A549 (cell line): ENCODE data around the gene ANKFY1. TPM values are rescaled to one million over a fixed set of nuclear protein-coding genes. Genes with fewer than 3 reads are reported as not detected.

Experiments
- ATAC-seq, 2 experiments: fragments of 200-7000 bp in 1 of 2; fragments of >200 bp in 1 of 2; cut with Nextera tagmentation in 1 of 2; cut with Tn5 transposase in 1 of 2; 3 replicates each; pipeline versions ENCODE4 v1.8.0 to v1.9.1; 2018 to 2020; ENCODE audit warnings: mild to moderate bottlenecking in 1 of 2, moderate library complexity in 1 of 2
- CTCF ChIA-PET: fragments of 300-600 bp; sonication (Branson Sonifier 250); formaldehyde crosslinking; extraction: SDS; loops from one replicate; lab custom pipeline; 2021; ENCODE audit warnings: antibody characterized with exemption, inconsistent platforms; lab: Yijun Ruan, JAX
- POLR2A ChIA-PET: fragments of 350-600 bp; formaldehyde crosslinking; extraction: SDS; loops from one replicate; lab custom pipeline; 2021; ENCODE audit warnings: antibody characterized with exemption, inconsistent platforms; lab: Yijun Ruan, JAX
- DNase-seq, 2 experiments: peaks; one replicate each; pipeline versions ENCODE4 v3.0.0 to v3.0.0-alpha.2; 2011 to 2016; ENCODE audit warnings: low read depth in 1 of 2, low spot score in 1 of 2
- FAIRE-seq: peaks from 2 replicates; lab custom pipeline; 2011; peaks lifted over from hg19 to GRCh38; lab: Jason Lieb, UNC
- H3K27ac ChIP-seq, 2 experiments: fragments of >200 bp; sonication (Bioruptor Twin); formaldehyde crosslinking; 3 replicates each; pipeline ENCODE4 v1.5.1; 2016 to 2017
- H3K4me1 ChIP-seq: fragments of >200 bp; sonication (Bioruptor Twin); formaldehyde crosslinking; 3 replicates; pipeline ENCODE4 v1.6.1; 2016
- H3K4me2 ChIP-seq: fragments of >200 bp; sonication (Bioruptor Twin); formaldehyde crosslinking; 3 replicates; pipeline ENCODE4 v1.6.1; 2016
- H3K4me3 ChIP-seq: fragments of >200 bp; sonication (Bioruptor Twin); formaldehyde crosslinking; 3 replicates; pipeline ENCODE4 v1.5.1; 2016
- H3K9me3 ChIP-seq: fragments of >200 bp; sonication (Bioruptor Twin); formaldehyde crosslinking; 3 replicates; pipeline ENCODE4 v1.6.1; 2016
- CEBPB ChIP-seq, 2 experiments: fragments of >200 bp in 1 of 2; sonication (Bioruptor Twin) in 1 of 2; formaldehyde crosslinking in 1 of 2; IDR thresholded peaks; 2 replicates each; pipeline ENCODE4 v1.6.1; 2012 to 2016
- EHMT2 ChIP-seq: fragments of 200-600 bp; sonication (generic); IDR thresholded peaks from 2 replicates; pipeline ENCODE4 v1.6.1; 2016; ENCODE audit warnings: antibody characterized with exemption, low read depth, mild to moderate bottlenecking, moderate library complexity
- HDAC2 ChIP-seq: fragments of 200-600 bp; sonication (generic); IDR thresholded peaks from 2 replicates; pipeline ENCODE4 v1.6.1; 2016
- HOXA7 ChIP-seq: fragments of 250-450 bp; sonication (Bioruptor Pico); IDR thresholded peaks from 2 replicates; pipeline ENCODE4 v1.5.0; 2020; ENCODE audit warnings: mild to moderate bottlenecking, moderate library complexity
- HOXB13 ChIP-seq: fragments of 250-450 bp; sonication (Bioruptor Pico); IDR thresholded peaks from 2 replicates; pipeline ENCODE4 v1.5.0; 2020; ENCODE audit warnings: low read depth, mild to moderate bottlenecking, moderate library complexity
- JUN ChIP-seq, 2 experiments: fragments of >200 bp; sonication (Bioruptor Twin); formaldehyde crosslinking; IDR thresholded peaks; 2 replicates in 1 of 2; 3 replicates in 1 of 2; pipeline ENCODE4 v1.6.1; 2016 to 2017
- KDM1A ChIP-seq: fragments of 200-600 bp; sonication (generic); IDR thresholded peaks from 2 replicates; pipeline ENCODE4 v1.6.1; 2016; ENCODE audit warnings: low read depth, mild to moderate bottlenecking
- MAZ ChIP-seq: fragments of 150-350 bp; IDR thresholded peaks from 2 replicates; pipeline ENCODE4 v1.6.1; 2014; ENCODE audit warnings: antibody characterized with exemption, low read depth, low read length, borderline replicate concordance
- NR3C1 ChIP-seq: fragments of >200 bp; sonication (Bioruptor Twin); formaldehyde crosslinking; IDR thresholded peaks from 3 replicates; pipeline ENCODE4 v1.6.1; 2017
- PHF8 ChIP-seq: fragments of 200-600 bp; sonication (generic); IDR thresholded peaks from 2 replicates; pipeline ENCODE4 v1.6.1; 2016; ENCODE audit warnings: low read depth, mild to moderate bottlenecking, antibody characterized with exemption, moderate library complexity, borderline replicate concordance
- POLR2A ChIP-seq: IDR thresholded peaks from 2 replicates; pipeline ENCODE4 v1.6.1; 2012; ENCODE audit warnings: mild to moderate bottlenecking, low read length
- POLR2AphosphoS2 ChIP-seq: conservative IDR thresholded peaks from 2 replicates; pipeline ENCODE4 v1.6.1; 2012; ENCODE audit warnings: low read length, improper control_type of control experiment, inconsistent platforms
- RFX5 ChIP-seq: fragments of 450-650 bp; IDR thresholded peaks from 2 replicates; pipeline ENCODE4 v1.7.1; 2014; ENCODE audit warnings: antibody characterized with exemption, mild to moderate bottlenecking, moderate library complexity
- SMC3 ChIP-seq: fragments of >200 bp; sonication (Bioruptor Twin); formaldehyde crosslinking; IDR thresholded peaks from 3 replicates; pipeline ENCODE4 v1.6.1; 2018; ENCODE audit warnings: inconsistent platforms
- WGBS: methylation state at CpG from one replicate; pipeline ENCODE4 v1.1.6; 2017; ENCODE audit errors: missing lambda C conversion rate; 5-methylcytosine and 5-hydroxymethylcytosine counted together
- polyA plus RNA-seq, 4 experiments: library from polyadenylated mRNA; depleted of rRNA in 3 of 4; stranded (reverse); fragments of >200 nt; fragmentation: RNase III in 1 of 4; extraction: RNeasy Plus Mini Kit Qiagen cat#74134 plus additional on column Dnase treatment in 1 of 4; gene quantifications; 2 replicates in 3 of 4; 3 replicates in 1 of 4; pipeline ENCODE4 v1.2.3, GENCODE V29; 2011 to 2017
- TF ChIP-seq, protein P1 (sequence below): fragments of >200 bp; sonication (Bioruptor Twin); formaldehyde crosslinking; IDR thresholded peaks from 3 replicates; pipeline ENCODE4 v1.5.1; 2016
- TF ChIP-seq, protein P2 (sequence below): fragments of >200 bp; sonication (Bioruptor Twin); formaldehyde crosslinking; IDR thresholded peaks from 2 replicates; pipeline ENCODE4 v1.6.1; 2016
- TF ChIP-seq, protein P3 (sequence below): IDR thresholded peaks from 2 replicates; pipeline ENCODE4 v1.6.1; 2012
- TF ChIP-seq, protein P4 (sequence below): fragments of 200-600 bp; sonication (generic); IDR thresholded peaks from 2 replicates; pipeline ENCODE4 v1.6.1; 2016; ENCODE audit warnings: antibody characterized with exemption, mild to moderate bottlenecking, moderate library complexity

Gene ANKFY1
- polyA plus RNA-seq, 2 of the 4 experiments (the other 2 are of a cell fraction) = 28.5 to 51.7 TPM

DNA sequence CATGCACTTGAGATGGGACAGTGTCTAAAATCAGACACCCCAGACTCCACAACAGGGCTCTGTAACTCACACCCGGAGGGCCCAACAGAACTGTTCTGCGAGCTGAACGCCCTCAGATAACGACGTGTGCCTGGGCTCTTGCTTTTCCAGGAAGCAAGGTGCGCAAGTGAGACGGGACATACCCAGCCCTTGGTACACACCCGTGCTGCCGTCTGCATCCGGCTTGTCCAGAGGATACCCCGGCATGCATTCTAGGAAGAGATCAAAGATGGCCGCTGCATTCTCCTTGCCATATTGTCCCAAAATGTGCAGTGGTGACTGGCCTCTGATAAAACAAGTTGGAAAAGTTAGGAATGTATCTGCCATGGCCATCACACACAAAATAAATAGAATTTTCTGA lies 91.4 kb downstream of the ANKFY1 start:
- TF ChIP-seq POLR2AphosphoS2 (no peak), MAZ (no peak), JUN (IDR thresholded peaks at IDR 0.05) (no peak), EHMT2 (no peak), KDM1A (no peak), SMC3 (no peak), POLR2A (no peak), HDAC2 (no peak), CEBPB (IDR thresholded peaks at IDR 0.05) (no peak), HOXA7 (no peak), RFX5 (no peak), NR3C1 (no peak), HOXB13 (CRISPR knock-in tag) (no peak)
- TF ChIP-seq, protein P1, sequence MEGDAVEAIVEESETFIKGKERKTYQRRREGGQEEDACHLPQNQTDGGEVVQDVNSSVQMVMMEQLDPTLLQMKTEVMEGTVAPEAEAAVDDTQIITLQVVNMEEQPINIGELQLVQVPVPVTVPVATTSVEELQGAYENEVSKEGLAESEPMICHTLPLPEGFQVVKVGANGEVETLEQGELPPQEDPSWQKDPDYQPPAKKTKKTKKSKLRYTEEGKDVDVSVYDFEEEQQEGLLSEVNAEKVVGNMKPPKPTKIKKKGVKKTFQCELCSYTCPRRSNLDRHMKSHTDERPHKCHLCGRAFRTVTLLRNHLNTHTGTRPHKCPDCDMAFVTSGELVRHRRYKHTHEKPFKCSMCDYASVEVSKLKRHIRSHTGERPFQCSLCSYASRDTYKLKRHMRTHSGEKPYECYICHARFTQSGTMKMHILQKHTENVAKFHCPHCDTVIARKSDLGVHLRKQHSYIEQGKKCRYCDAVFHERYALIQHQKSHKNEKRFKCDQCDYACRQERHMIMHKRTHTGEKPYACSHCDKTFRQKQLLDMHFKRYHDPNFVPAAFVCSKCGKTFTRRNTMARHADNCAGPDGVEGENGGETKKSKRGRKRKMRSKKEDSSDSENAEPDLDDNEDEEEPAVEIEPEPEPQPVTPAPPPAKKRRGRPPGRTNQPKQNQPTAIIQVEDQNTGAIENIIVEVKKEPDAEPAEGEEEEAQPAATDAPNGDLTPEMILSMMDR = no peak
- TF ChIP-seq, protein P2, sequence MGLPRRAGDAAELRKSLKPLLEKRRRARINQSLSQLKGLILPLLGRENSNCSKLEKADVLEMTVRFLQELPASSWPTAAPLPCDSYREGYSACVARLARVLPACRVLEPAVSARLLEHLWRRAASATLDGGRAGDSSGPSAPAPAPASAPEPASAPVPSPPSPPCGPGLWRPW = no peak
- TF ChIP-seq, protein P3, sequence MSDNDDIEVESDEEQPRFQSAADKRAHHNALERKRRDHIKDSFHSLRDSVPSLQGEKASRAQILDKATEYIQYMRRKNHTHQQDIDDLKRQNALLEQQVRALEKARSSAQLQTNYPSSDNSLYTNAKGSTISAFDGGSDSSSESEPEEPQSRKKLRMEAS = no peak
- TF ChIP-seq, all 56 proteins: peak for 0
- CTCF ChIA-PET = interaction anchor here (7.9 kb wide), 1 partner anchor 10 kb away, joined by 45 read pairs; no protein-coding TSS in a partner anchor
- ATAC-seq (no peak), DNase-seq (no peak), FAIRE-seq (no peak)
- H3K4me3 ChIP-seq = no peak overlapping the region
- POLR2A ChIA-PET = no interaction called here
- 94% methylated on average over 12 of the region's 12 CpGs for WGBS
- no peaks in the 10 kb centered on the region for H3K9me3 ChIP-seq
- no peak overlapping the region for H3K27ac ChIP-seq
- no peak overlapping the region for H3K4me2 ChIP-seq
- no peaks in the 10 kb centered on the region for H3K4me1 ChIP-seq

DNA sequence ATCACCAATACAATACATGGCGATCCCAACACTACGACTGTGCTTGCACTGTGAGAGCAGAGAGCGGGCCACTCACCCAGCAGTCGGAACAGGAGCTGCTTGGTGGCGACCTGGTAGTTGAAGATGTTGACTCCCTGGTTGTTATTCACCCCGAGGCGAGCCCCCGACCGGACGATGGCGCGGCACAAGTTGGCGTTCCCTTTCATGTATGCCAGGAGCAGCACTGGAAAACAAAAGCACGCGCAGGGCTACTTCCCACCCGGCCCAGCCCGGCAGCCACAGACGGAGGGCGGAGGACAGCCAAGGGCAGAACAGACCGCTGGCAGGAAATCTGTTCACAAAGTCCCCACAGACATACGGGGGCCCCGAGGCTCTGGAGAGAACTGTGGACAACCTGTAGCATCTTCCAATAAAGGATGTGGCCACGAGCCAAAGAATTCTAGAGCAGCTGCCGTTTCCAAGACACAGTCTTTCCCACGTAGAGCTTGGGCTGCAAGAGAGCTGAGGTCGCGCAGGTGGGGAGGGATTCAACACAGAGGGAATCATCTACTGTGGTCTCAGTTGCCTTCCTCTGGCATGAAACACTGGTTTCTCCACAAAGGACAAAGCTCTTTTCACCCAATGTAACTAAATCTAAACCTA lies 93.0 kb downstream of the ANKFY1 start:
- H3K4me3 ChIP-seq = no peak overlapping the region
- no peak for TF ChIP-seq PHF8
- TF ChIP-seq HOXA7 = no peak
- TF ChIP-seq, protein P4, sequence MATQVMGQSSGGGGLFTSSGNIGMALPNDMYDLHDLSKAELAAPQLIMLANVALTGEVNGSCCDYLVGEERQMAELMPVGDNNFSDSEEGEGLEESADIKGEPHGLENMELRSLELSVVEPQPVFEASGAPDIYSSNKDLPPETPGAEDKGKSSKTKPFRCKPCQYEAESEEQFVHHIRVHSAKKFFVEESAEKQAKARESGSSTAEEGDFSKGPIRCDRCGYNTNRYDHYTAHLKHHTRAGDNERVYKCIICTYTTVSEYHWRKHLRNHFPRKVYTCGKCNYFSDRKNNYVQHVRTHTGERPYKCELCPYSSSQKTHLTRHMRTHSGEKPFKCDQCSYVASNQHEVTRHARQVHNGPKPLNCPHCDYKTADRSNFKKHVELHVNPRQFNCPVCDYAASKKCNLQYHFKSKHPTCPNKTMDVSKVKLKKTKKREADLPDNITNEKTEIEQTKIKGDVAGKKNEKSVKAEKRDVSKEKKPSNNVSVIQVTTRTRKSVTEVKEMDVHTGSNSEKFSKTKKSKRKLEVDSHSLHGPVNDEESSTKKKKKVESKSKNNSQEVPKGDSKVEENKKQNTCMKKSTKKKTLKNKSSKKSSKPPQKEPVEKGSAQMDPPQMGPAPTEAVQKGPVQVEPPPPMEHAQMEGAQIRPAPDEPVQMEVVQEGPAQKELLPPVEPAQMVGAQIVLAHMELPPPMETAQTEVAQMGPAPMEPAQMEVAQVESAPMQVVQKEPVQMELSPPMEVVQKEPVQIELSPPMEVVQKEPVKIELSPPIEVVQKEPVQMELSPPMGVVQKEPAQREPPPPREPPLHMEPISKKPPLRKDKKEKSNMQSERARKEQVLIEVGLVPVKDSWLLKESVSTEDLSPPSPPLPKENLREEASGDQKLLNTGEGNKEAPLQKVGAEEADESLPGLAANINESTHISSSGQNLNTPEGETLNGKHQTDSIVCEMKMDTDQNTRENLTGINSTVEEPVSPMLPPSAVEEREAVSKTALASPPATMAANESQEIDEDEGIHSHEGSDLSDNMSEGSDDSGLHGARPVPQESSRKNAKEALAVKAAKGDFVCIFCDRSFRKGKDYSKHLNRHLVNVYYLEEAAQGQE = no peak
- TF ChIP-seq MAZ = no peak
- no peak overlapping the region for H3K27ac ChIP-seq
- DNase-seq = no peak
- WGBS = 92% methylated on average over 27 of the region's 27 CpGs
- ChIA-PET POLR2A (interaction anchor here (0.6 kb wide), 1 partner anchor 29 kb away, joined by 3 read pairs; no protein-coding TSS in a partner anchor), CTCF (interaction anchor here (0.5 to 7.9 kb wide), 11 partner anchors 8 to 1673 kb away, joined by 3 to 45 read pairs (median 3); no protein-coding TSS in a partner anchor)
- no peak for FAIRE-seq
- H3K4me2 ChIP-seq = no peak overlapping the region
- no peak for ATAC-seq
- no peaks in the 10 kb centered on the region for H3K4me1 ChIP-seq
- H3K9me3 ChIP-seq = no peaks in the 10 kb centered on the region
